CD14-positive monocyte (primary cell): Measurements from ENCODE around the gene MAP2K5. TPM values are rescaled to one million over a fixed set of nuclear protein-coding genes. Genes with fewer than 3 reads are reported as not detected.

Experiments used
- DNase-seq, 3 donors: peaks; one replicate each; pipeline ENCODE4 v3.0.0-alpha.2; 2011 to 2022
- H2AFZ ChIP-seq: 2 replicates; pipeline ENCODE4 v1.6.0; 2012; ENCODE audit warnings: mild to moderate bottlenecking, low read depth, low read length, inconsistent platforms; ENCODE audit not compliant: insufficient read depth, poor library complexity, severe bottlenecking
- H3K27ac ChIP-seq, 2 donors: 1 replicate in 1 of 2; 2 replicates in 1 of 2; pipeline ENCODE4 v1.5.1; 2012 to 2013; ENCODE audit warnings: low read length in 2 of 2, control low read depth in 1 of 2, inconsistent platforms in 1 of 2, low read depth in 1 of 2, mild to moderate bottlenecking in 1 of 2
- H3K27me3 ChIP-seq, 2 donors: one replicate each; pipeline versions ENCODE4 v1.6.0 to v1.6.1; 2011 to 2013; ENCODE audit warnings: low read length in 2 of 2; ENCODE audit not compliant: control insufficient read depth in 2 of 2, insufficient read depth in 2 of 2
- H3K36me3 ChIP-seq, 2 donors: replicated peaks in 1 of 2; 1 replicate in 1 of 2; 2 replicates in 1 of 2; pipeline versions ENCODE4 v1.5.1 to v1.6.1; 2012 to 2013; ENCODE audit warnings: low read length in 2 of 2, control low read depth in 1 of 2, inconsistent platforms in 1 of 2, mild to moderate bottlenecking in 1 of 2; ENCODE audit not compliant: insufficient read depth in 2 of 2, control insufficient read depth in 1 of 2
- H3K4me1 ChIP-seq, 2 donors: 1 replicate in 1 of 2; 2 replicates in 1 of 2; pipeline versions ENCODE4 v1.5.1 to v1.6.1; 2012 to 2013; ENCODE audit warnings: low read length in 2 of 2, control low read depth in 1 of 2, inconsistent platforms in 1 of 2, mild to moderate bottlenecking in 1 of 2, moderate library complexity in 1 of 2; ENCODE audit not compliant: insufficient read depth in 2 of 2, control insufficient read depth in 1 of 2
- H3K4me2 ChIP-seq: replicated peaks from 2 replicates; pipeline ENCODE3; 2012; ENCODE audit warnings: low read length, moderate library complexity, mild to moderate bottlenecking; ENCODE audit not compliant: poor library complexity, severe bottlenecking; ENCODE audit errors: extremely low read depth
- H3K4me3 ChIP-seq, 3 experiments: fragments of 200-600 bp in 1 of 3; sonication (generic) in 1 of 3; replicated peaks in 1 of 3; 1 replicate in 2 of 3; 2 replicates in 1 of 3; pipeline ENCODE4 v1.5.1; 2011 to 2013; ENCODE audit warnings: low read length in 3 of 3, mild to moderate bottlenecking in 3 of 3, control low read depth in 2 of 3, low read depth in 2 of 3, inconsistent platforms in 1 of 3, moderate library complexity in 1 of 3
- H3K79me2 ChIP-seq: 2 replicates; pipeline ENCODE4 v1.6.0; 2012; ENCODE audit warnings: mild to moderate bottlenecking, control low read depth, inconsistent platforms, low read length, moderate library complexity; ENCODE audit not compliant: insufficient read depth
- H3K9ac ChIP-seq: 2 replicates; pipeline ENCODE4 v1.6.0; 2017; ENCODE audit warnings: low read length, mild to moderate bottlenecking; ENCODE audit not compliant: insufficient read depth, poor library complexity, severe bottlenecking
- H3K9me3 ChIP-seq, 2 donors: replicated peaks in 1 of 2; 1 replicate in 1 of 2; 2 replicates in 1 of 2; pipeline versions ENCODE4 v1.5.1 to v1.6.1; 2012 to 2013; ENCODE audit warnings: low read length in 2 of 2, control low read depth in 1 of 2; ENCODE audit not compliant: control insufficient read depth in 1 of 2, insufficient read depth in 1 of 2
- H4K20me1 ChIP-seq: 2 replicates; pipeline ENCODE4 v1.6.0; 2012; ENCODE audit warnings: mild to moderate bottlenecking, low read length, control low read depth, moderate library complexity; ENCODE audit not compliant: insufficient read depth
- H3K27ac Mint-ChIP-seq, 7 donors: one replicate each; pipeline ENCODE4 v1.8.0; 2020; ENCODE audit warnings: mild to moderate bottlenecking in 7 of 7, mixed read lengths in 7 of 7, moderate library complexity in 6 of 7, inconsistent platforms in 2 of 7
- H3K27me3 Mint-ChIP-seq, 3 donors: one replicate each; pipeline ENCODE4 v1.8.0; 2021 to 2022; ENCODE audit warnings: low read depth in 3 of 3, mild to moderate bottlenecking in 3 of 3, mixed read lengths in 3 of 3, moderate library complexity in 3 of 3, inconsistent platforms in 1 of 3
- H3K36me3 Mint-ChIP-seq, 2 donors: one replicate each; pipeline ENCODE4 v1.8.0; 2020; ENCODE audit warnings: mixed read lengths in 2 of 2, inconsistent platforms in 1 of 2, mild to moderate bottlenecking in 1 of 2
- H3K4me1 Mint-ChIP-seq: one replicate; pipeline ENCODE4 v1.8.0; 2020; ENCODE audit warnings: mild to moderate bottlenecking, mixed read lengths
- H3K4me3 Mint-ChIP-seq, 2 donors: one replicate each; pipeline ENCODE4 v1.8.0; 2020; ENCODE audit warnings: mild to moderate bottlenecking in 2 of 2, mixed read lengths in 2 of 2, moderate library complexity in 1 of 2
- H3K9me3 Mint-ChIP-seq, 7 donors: one replicate each; pipeline ENCODE4 v1.8.0; 2020 to 2022; ENCODE audit warnings: mixed read lengths in 7 of 7, mild to moderate bottlenecking in 6 of 7, moderate library complexity in 6 of 7, inconsistent platforms in 2 of 7
- WGBS: methylation state at CpG from one replicate; pipeline ENCODE4 v1.1.5; 2013; ENCODE audit warnings: missing lambda C conversion rate; ENCODE audit not compliant: insufficient coverage; 5-methylcytosine and 5-hydroxymethylcytosine counted together
- intact Hi-C, 2 donors: fragments of 100-400 bp; cut with micrococcal nuclease; formaldehyde crosslinking; loops; one replicate each; pipeline versions ENCODE4 v1.15.0 to v1.15.1; 2023
- polyA plus RNA-seq, 3 donors: library from polyadenylated mRNA; depleted of rRNA in 1 of 3; unstranded in 2 of 3; stranded (reverse) in 1 of 3; fragments of 300-500 nt in 2 of 3; fragments of >200 nt in 1 of 3; fragmentation: Illumina TruSeq in 2 of 3; gene quantifications; 1 replicate in 2 of 3; 2 replicates in 1 of 3; pipeline ENCODE4 v1.2.3, GENCODE V29; 2012 to 2021
- TF ChIP-seq, protein P1 (sequence below): fragments of 200-600 bp; IDR thresholded peaks from one replicate; pipeline ENCODE4 v1.8.0; 2022; ENCODE audit warnings: antibody characterized with exemption, mild to moderate bottlenecking

MAP2K5 gene
- polyA plus RNA-seq, 3 donors: 10.2 to 11.3 (median 10.6) TPM

DNA sequence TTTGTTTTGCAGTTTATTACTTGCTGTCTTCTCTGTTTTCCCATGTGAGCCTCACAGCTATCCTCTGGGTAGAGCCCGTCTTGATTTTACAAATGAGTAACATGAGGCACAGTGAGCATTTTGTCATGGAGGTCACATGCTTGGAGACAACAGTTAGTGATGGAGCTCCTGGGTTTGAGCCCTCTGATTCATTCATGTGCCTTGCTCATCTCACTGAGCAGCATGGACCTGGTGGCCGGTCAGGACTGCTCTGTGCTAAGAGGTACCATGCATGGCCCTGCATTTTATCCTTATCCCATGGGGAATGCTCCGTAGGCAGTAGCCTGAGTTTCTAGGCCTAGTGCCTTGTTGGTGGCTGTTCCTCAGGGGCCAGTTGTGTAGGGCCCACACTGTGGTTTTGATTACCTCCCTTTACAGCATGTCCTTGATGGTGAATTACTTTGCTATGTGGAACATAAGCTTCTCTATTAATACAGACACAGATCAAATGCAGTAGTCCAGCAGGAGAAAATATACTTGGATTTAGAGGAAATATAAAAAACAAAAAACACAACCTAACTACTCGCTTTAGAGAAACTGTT is 35.6 kb downstream of the MAP2K5 start:
- TF ChIP-seq, protein P1, sequence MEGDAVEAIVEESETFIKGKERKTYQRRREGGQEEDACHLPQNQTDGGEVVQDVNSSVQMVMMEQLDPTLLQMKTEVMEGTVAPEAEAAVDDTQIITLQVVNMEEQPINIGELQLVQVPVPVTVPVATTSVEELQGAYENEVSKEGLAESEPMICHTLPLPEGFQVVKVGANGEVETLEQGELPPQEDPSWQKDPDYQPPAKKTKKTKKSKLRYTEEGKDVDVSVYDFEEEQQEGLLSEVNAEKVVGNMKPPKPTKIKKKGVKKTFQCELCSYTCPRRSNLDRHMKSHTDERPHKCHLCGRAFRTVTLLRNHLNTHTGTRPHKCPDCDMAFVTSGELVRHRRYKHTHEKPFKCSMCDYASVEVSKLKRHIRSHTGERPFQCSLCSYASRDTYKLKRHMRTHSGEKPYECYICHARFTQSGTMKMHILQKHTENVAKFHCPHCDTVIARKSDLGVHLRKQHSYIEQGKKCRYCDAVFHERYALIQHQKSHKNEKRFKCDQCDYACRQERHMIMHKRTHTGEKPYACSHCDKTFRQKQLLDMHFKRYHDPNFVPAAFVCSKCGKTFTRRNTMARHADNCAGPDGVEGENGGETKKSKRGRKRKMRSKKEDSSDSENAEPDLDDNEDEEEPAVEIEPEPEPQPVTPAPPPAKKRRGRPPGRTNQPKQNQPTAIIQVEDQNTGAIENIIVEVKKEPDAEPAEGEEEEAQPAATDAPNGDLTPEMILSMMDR: no peak
- Histone ChIP-seq H3K4me2 (no peak overlapping the region), H4K20me1 (no peaks in the 10 kb centered on the region), H3K4me3 (no peak overlapping the region), H3K36me3 (peaks cover 3 to 23% of the 10 kb centered on the region in 2 donors), H2AFZ (no peak overlapping the region), H3K27ac (no peak overlapping the region), H3K27me3 (no peaks in the 10 kb centered on the region), H3K79me2 (no peaks in the 10 kb centered on the region), H3K9me3 (peaks cover 0 to 3% of the 10 kb centered on the region in 2 donors), H3K9ac (no peak overlapping the region), H3K4me1 (no peaks in the 10 kb centered on the region)
- H3K4me1 Mint-ChIP-seq: peaks cover 11% of the 10 kb centered on the region
- DNase-seq: no peak
- intact Hi-C loops: no loop called here
- H3K27me3 Mint-ChIP-seq: no peaks in the 10 kb centered on the region
- H3K9me3 Mint-ChIP-seq: peaks cover 0 to 4% (median 2%) of the 10 kb centered on the region in 7 donors
- H3K36me3 Mint-ChIP-seq: peaks cover 23 to 26% of the 10 kb centered on the region in 2 donors
- WGBS: 100% methylated on average over 3 of the region's 4 CpGs
- no peak overlapping the region for H3K27ac Mint-ChIP-seq
- H3K4me3 Mint-ChIP-seq: no peak overlapping the region

DNA sequence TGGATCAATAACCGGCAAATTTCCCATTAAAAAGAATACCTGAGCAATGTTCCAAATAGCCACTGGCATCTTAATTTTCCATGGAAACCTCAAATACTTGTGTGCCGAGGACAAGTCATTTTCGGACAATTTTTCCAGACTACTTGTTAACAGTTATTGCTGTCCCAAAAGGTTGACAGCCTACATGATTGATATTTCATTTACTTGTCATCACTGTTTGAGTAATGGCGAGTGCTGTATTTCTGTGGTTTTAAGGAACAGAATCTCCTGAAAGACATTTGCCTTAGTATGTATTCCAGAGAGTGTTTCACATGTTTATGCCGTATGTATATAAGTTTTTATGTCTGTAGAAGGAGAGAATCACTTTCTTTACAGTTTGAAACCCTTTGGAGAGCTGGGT is 36.7 kb downstream of the MAP2K5 start:
- DNase-seq: no peak
- H3K27me3 Mint-ChIP-seq: no peaks in the 10 kb centered on the region
- WGBS: 100% methylated on average over 2 of the region's 5 CpGs
- intact Hi-C loops: no loop called here
- no peak overlapping the region for H3K4me3 ChIP-seq
- no peak overlapping the region for H3K27ac ChIP-seq
- no peaks in the 10 kb centered on the region for H3K79me2 ChIP-seq
- H3K9me3 ChIP-seq: no peaks in the 10 kb centered on the region
- H4K20me1 ChIP-seq: no peaks in the 10 kb centered on the region
- H3K9me3 Mint-ChIP-seq: no peaks in the 10 kb centered on the region
- peaks cover 3 to 23% of the 10 kb centered on the region in 2 donors for H3K36me3 ChIP-seq
- H3K4me2 ChIP-seq: no peak overlapping the region
- H3K4me1 ChIP-seq: no peaks in the 10 kb centered on the region
- TF ChIP-seq, protein P1: no peak
- no peak overlapping the region for H3K9ac ChIP-seq
- no peaks in the 10 kb centered on the region for H3K27me3 ChIP-seq
- H3K36me3 Mint-ChIP-seq: peaks cover 16 to 17% of the 10 kb centered on the region in 2 donors
- peaks cover 8% of the 10 kb centered on the region for H3K4me1 Mint-ChIP-seq
- no peak overlapping the region for H2AFZ ChIP-seq
- H3K27ac Mint-ChIP-seq: no peak overlapping the region
- H3K4me3 Mint-ChIP-seq: no peak overlapping the region
